HPDE6-E6E7 (cell line): ENCODE data around the gene INTS11.

Experiments
- DNase-seq: peaks from one replicate; pipeline ENCODE4 v3.0.0; 2011; ENCODE audit warnings: missing footprints; ENCODE audit errors: extremely low spot score

INTS11 gene

DNA sequence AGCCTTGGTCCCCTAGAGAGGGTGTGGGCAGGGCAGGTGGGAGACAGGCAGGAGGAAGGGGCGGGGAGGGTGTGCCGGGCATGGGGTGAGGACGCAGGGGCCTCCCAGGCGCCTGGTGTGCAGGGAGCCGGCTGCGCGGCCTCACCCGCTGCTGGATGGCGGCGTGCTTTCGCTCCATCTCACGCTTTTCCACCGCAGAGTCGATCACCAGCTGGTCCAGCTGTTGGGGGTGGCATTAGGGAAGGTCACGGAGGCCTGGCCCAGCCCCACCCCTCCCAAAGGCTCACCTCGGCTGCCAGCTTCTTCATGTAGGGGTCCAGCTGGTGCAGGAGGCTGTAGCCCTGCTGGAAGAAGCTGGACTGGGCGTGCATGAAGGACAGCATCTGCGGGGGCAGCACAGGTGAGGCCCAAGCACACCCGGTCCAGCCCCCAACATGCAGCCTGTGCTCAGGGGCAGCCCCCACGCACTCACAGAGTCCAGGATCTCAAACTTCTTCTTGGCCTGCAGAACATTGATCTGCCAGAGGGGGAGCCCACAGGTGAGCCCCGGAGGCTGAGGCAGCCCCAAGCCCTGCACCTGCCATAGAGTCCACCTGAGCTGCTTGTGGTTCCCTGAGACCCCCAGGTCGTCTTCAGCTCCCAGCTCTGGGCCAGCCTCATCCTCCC lies 24.6 kb downstream of the INTS11 start:
- no peak for DNase-seq

DNA sequence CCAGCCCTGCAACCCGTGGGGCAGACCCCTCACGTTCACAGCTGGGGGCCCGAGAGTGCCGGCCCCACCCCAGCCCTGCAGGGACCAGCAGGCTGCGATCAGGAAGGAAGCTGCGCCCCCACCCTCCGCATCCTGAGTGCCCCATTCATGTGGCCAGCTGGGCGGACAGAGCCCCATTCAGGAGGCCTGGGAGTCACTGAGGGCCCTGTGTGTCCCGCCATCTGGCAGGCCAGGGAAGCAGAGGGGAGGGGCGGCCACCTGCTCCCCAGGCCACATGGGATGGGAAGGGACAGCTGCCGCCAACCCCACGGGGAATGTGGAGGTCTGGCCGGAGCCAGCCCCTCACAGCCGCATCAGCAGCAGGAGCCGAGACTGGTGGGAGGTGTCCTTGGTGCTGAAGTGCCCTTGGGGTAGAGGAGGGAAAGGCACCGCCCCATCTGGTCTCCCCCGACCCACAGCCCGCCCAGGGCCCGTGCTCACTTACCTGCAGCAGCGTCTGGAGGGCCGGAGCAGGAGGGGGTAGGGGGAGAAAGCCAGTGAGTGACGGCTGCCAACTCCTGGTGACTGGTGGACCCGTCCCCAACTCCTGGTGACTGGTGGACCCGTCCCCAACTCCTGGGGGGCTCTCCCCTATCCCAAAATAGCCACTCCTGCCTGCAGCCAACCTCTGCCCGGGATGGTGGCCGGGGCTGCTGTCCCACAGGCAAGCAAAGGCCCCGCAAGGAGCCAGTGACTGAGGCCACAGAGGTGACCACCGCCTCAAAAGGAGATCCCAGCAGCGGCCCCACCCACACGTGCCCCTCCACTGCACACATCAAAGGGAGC lies 25.4 kb downstream of the INTS11 start:
- DNase-seq: no peak

DNA sequence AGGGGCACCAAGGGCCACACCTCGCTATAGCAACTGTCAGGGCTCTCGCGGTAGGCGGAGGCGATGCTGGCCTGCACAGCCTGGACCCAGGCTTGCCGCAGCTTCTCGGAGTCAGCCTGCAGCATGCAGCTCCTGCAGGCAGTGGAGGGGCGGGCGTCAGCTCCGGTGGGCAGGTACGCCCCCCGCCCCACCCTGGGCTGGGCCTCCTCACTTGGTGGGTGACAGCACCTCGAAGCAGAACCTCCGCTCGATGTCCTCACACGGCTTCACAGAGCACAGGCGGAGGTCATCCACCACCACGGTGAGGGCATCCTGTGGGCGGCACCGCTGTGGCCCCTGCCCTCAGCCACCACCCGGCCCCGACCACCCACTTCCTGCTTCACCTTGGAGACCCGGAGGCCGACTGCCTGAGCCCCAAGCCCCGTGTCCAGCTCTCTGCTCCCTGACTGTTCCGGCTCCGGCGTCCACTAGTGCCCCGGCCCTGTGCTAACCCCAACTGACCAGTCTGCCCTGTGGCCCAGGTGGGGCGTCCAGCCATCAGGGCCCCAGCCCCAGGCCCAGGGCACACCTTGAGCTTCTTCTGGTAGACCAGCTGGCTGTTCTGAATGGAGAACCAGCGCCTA lies 26.5 kb downstream of the INTS11 start:
- DNase-seq: no peak

DNA sequence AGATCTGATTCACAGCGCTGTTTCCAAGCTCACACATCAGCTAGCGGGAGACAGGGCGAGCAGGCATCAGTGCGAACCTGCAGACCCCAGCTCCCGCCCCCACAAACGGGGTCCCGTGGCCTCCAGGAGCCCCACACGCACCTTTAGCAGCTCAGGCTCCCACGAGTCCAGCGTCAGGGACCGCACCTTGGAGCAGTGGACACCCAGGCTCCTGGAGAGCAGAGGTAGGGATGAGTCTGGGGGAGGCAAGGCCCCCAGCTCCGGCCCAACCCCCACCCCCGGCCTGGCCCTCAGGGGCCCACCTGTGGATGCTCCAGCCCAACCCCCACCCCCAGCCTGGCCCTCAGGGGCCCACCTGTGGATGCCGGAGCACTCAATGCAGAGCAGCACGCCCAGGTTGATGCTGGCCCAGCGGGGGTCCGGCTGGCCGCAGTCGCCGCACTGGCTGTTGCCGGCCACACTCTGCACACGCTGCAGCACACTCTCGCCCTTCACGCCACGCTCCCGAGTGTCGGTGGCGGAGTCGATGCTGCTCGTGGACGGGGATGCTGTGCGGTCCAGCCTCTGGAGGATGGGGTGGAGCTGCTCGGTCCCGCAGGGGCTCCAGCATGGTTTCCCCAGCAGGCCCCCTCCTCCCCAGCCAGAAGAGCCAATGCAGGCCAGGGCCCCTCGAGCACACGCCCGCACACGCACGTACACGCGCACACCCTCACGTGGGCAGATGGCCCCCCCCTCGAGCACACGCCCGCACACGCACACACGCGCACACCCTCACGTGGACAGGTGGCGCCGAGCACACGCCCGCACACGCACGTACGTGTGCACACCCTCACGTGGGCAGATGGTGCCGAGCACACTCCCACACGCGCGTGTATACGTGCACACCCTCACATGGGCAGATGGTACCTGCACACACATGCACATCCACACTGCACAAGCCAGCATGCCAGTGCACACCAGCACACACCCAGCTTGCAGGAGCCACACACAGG lies 28.1 kb downstream of the INTS11 start:
- DNase-seq: no peak

DNA sequence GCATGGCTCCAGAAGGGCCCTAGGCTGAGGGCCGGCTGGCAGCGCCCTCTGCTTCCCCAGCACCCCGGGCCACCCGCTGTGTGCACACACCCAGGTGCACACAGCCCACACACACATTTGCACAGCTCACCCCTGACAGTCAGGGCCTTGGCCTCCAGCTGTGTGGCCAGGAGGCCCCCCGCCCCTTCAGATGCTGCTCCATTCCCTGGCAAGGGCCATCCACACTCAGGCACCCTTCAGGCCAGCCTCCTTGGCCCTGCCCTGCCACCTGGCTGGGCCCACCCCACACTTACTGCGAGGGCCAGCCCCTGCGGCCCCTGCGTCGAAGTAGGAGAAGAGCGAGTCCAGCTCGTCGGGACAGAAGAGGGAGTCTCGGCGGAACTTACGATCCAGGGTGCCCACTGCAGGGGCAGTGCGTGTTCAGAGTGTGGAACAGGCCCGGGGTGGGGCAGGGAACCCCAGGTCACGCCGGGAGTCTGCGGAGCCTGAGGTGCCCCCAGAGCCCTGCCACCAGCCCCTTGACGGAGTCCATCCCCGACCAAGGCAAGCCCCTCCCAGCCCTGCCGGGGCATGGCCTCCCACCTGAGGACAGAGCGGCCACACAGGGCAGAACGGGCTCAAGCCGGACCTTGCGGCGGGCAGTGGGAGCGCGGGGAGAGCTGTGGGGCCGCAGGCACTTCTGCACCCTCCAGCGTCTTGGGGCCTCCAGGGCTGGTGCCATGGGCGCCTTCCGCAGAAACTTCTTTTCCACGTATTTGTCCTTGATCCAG lies 29.1 kb downstream of the INTS11 start:
- DNase-seq: no peak

DNA sequence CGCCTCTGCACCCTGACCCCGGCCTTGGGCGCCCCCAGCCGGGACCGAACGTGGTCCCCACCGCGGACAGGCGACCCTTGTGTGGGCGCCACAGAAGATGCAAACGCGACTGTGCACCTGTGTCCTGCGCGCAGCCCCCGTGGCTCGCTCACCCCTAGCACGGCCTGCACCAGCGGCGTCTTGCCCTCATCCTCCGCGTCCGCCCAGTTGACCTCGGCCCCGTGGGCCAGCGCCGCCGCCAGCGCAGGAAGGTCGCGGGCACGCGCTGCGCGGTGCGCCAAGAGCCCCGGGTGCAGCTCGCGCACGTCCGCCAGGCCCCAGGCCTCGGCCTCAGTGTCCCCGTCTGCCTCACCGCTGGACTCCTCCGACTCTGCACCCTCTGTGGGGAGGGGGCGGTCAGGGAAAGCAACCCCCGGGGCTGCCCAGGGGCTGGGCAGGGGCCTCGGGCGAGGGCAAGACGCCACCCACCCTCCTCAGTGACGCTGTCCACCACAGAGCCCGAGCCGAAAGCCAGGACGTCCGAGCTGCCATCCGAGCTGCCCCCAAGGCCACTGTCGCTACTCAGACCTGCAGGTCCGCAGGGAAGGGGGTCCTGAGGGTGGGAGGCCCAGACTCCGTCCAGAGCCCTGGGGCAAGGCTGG lies 30.1 kb downstream of the INTS11 start:
- DNase-seq: no peak

DNA sequence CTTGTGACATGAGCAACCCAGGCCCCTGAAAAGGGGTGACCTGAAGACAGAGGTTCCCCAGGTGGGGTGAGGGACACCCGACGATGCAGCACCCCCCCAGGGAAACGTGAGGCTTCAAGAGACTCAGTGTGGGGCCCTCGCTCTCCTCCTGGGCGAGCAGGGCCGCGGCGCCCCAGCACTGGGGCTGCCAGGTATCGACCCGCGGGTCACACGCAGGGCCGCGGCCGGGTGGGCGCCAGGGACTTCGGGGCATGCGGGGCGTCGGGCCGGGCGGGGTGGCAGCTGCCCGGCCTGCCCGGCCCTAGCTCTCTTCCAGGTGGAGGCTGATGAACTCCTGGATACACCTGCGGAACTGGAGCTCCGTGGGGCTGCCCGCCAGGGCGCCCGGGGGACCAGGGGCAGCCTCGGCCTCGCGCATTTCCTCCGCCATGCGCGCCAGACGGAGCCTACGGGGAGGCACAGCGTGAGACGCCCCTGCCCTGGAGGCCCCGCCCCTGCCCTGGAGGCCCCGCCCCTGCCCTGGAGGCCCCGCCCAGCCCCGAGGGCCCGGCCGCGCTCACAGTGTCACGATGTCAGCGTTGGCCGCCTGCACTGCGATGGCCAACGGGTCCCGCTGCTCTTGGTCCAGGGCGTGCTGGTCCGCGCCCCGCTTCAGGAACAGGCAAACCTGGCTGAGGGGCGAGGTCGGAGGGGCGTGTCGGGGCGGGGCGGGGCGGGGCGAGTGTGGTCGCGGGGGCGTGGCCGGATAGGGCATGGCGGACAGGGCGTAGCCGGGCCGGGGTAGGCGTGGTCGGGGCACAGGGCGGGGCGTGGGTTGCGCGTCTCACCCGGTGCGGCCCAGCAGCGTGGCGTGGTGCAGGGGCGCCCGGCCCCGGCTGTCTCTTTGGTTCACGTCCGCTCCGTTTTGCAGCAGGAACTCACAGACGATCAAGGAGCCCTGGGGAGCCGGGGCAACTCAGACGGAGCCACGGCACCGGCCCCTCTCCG lies 30.9 kb downstream of the INTS11 start:
- DNase-seq: no peak

DNA sequence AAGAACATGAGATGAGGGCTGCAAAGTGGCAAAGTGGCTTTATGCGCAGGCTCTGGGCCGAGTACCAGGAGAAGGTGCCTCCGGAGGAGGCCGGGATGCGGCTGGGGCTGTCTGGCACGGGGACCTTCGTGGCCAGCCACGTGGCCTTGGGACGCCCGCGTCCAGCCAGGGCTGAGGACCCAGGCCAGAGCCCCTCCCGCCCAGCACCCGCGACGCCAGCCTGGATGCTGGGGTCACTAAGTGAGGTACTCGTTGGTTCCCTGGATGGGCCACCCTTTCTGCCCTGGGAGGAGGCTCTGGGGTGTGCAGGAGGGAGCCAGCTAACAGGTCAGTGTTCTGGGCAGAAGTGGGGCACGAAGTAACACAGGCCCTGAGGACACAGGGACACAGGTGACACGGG lies 31.6 kb downstream of the INTS11 start:
- no peak for DNase-seq

DNA sequence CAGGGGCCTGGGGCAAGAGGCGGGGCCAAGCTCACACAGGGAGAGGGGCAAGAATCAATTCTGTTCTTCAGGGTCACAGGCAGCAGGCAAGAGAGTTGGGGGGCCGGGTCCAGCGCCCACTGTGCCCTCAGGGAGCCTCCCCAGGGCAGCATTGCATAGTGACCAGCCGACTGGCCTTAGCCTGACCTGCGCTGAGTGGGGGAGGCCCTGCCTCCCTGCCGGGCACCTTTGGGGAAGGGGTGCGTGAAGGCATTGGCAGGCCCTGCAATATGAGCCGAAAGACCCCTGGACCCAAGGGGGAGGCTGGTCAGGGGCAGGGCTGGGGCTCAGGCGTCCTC lies 32.0 kb downstream of the INTS11 start:
- no peak for DNase-seq

DNA sequence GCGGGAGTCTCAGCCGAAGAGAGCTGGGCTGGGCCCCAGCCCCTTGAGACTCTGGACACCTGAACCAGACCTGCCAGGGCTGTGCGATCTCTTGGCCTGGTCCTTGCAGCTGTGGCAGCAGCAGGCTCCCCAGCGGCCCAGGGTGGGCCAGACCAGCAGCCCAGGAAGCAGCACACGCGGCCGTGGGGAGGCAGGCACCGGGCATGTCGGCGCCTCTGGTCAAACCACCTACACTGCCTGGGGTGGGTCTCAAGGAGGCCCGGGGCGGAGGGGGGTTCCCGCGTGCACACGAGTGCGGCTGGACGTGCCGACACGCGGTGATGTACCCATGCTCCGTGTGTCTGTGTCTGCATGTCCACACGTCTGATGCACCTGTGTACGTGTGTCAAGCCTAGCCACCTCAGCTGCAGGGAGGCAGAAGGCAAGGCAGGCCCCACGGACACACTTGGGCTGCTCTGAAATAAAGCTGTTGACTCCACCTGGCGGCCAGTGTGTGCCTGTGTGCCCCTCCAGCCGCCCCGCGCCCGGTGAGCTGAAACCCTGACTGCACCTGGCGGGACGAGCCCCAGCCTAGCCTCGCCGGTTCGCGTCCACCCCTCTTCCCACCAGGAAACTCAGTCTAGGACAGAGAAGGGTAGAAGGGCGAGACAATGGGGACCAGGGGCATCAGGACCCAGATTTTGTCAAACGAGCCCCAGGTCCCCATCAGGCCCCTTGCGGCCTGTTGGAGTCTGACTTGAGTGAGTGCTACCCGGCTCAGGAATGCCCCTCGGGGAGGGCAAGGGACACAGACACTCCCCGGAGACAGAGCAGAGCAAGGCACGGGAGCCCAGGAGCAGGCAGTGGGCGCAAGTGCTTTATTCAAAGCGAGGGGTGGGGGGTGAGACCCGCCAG lies 32.7 kb downstream of the INTS11 start:
- DNase-seq: no peak

DNA sequence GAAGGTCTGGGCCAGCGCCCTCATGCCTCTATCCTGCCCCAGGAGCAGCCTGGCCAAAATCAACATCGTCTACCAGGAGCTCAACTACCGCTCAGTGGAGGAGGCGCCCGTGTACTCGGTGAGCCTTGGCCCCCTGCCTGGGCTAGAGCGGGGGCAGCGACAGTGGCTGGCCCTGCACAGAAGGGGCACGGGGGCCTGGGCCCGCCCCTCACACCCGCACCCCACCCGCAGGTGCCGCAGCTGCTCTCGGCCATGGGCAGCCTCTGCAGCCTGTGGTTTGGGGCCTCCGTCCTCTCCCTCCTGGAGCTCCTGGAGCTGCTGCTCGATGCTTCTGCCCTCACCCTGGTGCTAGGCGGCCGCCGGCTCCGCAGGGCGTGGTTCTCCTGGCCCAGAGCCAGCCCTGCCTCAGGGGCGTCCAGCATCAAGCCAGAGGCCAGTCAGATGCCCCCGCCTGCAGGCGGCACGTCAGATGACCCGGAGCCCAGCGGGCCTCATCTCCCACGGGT lies 33.4 kb downstream of the INTS11 start:
- DNase-seq: no peak

DNA sequence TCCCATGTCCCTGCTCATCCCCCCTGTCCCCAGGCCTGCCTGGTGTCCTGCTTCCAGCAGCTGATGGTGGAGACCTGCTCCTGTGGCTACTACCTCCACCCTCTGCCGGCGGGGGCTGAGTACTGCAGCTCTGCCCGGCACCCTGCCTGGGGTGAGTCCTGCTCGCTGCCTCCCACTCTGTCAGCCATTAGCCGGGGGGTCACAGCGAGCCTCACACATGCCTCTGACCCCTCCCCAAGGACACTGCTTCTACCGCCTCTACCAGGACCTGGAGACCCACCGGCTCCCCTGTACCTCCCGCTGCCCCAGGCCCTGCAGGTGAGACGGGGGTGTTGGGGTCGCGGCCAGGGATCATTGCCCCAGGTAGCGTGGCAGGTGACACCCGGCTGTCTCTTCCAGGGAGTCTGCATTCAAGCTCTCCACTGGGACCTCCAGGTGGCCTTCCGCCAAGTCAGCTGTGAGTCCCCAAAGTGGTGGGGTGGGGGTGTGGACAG lies 34.2 kb downstream of the INTS11 start:
- no peak for DNase-seq

DNA sequence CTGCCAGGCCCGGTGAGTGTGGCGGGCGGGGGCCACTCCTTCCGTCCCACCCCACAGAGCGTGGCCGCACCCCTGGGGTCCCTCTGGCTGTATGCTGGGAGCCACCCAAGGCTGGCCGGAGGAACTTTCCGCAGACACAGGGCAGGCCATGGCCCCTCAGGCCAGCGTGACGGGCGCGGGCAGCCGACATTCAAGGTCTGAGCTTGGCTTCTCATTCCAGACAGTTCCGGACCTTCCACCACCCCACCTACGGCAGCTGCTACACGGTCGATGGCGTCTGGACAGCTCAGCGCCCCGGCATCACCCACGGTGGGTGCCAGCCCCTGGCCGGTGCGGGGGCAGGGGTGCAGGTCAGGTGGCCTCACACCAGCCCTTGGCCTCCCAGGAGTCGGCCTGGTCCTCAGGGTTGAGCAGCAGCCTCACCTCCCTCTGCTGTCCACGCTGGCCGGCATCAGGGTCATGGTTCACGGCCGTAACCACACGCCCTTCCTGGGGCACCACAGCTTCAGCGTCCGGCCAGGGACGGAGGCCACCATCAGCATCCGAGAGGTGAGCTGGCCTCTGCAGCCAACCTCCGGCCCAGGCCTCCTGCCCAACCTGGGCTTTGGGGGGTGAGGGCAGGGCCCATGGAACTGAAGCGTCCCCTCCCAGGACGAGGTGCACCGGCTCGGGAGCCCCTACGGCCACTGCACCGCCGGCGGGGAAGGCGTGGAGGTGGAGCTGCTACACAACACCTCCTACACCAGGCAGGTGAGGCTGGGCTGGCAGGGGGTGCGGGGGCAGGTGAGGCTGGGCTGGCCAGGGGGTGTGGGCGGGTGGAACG lies 37.0 kb downstream of the INTS11 start:
- no peak for DNase-seq

DNA sequence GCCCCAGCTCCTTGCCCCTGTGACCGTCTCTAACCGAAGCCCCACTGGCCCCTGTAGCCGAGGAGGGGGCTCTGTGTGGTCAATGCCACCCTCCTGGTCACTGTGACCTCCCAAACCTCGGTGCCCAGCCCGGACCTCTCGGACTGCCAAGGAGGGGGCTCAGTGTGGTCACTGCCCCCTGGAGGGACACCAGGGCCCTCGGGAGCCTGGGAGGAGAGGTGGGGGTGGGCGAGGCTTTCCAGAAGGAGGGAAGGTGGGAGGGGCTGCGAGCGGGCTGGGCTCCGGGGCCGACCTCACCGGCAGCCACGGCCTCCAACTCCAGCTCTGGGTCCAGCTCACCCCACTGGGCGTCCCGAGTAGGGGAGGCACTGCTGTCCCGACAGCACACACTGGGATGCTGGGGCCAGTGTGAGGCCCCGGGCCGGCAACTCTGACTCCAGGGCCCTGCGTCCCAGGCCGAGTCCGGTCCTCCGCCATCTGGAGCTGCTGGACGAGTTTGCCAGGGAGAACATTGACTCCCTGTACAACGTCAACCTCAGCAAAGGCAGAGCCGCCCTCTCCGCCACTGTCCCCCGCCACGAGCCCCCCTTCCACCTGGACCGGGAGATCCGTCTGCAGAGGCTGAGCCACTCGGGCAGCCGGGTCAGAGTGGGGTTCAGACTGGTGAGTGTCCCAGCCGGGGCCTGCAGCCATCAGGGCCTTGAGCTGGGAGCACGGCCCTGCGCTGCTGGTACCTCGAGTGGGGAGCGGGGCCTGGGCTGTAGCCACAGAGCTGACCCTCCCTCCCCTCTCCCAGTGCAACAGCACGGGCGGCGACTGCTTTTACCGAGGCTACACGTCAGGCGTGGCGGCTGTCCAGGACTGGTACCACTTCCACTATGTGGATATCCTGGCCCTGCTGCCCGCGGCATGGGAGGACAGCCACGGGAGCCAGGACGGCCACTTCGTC lies 37.9 kb downstream of the INTS11 start:
- no peak for DNase-seq

DNA sequence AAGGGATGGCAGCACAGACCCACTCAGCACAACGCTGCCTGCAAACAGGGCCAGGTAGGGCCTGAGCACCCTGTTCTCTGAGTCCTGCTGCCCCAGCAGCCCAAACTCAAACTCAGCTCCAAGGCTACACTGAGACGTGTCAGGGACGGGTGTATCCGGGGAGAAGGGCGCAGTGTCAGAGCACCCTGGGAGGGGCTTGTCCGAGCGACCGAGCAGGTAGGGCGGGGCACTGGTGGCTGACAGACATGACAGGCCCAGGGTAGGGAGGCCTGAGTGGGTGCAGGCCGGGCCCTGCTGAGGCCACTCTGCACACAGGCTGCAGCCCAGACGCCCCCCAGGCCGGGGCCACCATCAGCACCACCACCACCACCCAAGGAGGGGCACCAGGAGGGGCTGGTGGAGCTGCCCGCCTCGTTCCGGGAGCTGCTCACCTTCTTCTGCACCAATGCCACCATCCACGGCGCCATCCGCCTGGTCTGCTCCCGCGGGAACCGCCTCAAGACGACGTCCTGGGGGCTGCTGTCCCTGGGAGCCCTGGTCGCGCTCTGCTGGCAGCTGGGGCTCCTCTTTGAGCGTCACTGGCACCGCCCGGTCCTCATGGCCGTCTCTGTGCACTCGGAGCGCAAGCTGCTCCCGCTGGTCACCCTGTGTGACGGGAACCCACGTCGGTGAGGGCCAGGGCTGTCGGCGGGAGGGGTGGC lies 38.7 kb downstream of the INTS11 start:
- DNase-seq: no peak
